Muscle layer of duodenum (tissue), 2 donors: Measurements from ENCODE around the gene LYZL1.

Experiments
- H3K27ac ChIP-seq: one replicate; pipeline ENCODE4 v1.7.0; 2013; ENCODE audit warnings: mild to moderate bottlenecking, low read length
- H3K27me3 ChIP-seq: one replicate; pipeline ENCODE4 v1.7.0; 2013; ENCODE audit warnings: low read depth, mild to moderate bottlenecking, control low read depth, low read length
- H3K36me3 ChIP-seq, 2 donors: one replicate each; pipeline ENCODE4 v1.7.0; 2013; ENCODE audit warnings: low read length in 2 of 2, control low read depth in 1 of 2, mild to moderate bottlenecking in 1 of 2; ENCODE audit not compliant: insufficient read depth in 2 of 2, control insufficient read depth in 1 of 2
- H3K4me1 ChIP-seq, 2 donors: one replicate each; pipeline ENCODE4 v1.7.0; 2013; ENCODE audit warnings: low read length in 2 of 2, mild to moderate bottlenecking in 2 of 2, control low read depth in 1 of 2, moderate library complexity in 1 of 2; ENCODE audit not compliant: insufficient read depth in 2 of 2, control insufficient read depth in 1 of 2
- H3K4me3 ChIP-seq, 2 donors: one replicate each; pipeline ENCODE4 v1.7.0; 2013; ENCODE audit warnings: low read length in 2 of 2, low read depth in 1 of 2, mild to moderate bottlenecking in 1 of 2
- H3K9me3 ChIP-seq, 2 donors: one replicate each; pipeline ENCODE4 v1.7.0; 2013; ENCODE audit warnings: low read length in 2 of 2, control low read depth in 1 of 2, mild to moderate bottlenecking in 1 of 2; ENCODE audit not compliant: control insufficient read depth in 1 of 2
- donor health status: healthy.

Gene LYZL1

GRCh38 chr10:29250066-29250465, 38.8 kb upstream of the LYZL1 start:
- Histone ChIP-seq H3K9me3 (no peaks in the 10 kb centered on the region), H3K27me3 (no peaks in the 10 kb centered on the region), H3K27ac (no peak overlapping the region), H3K36me3 (no peaks in the 10 kb centered on the region), H3K4me1 (no peaks in the 10 kb centered on the region), H3K4me3 (no peak overlapping the region)

GRCh38 chr10:29252811-29253689, 35.8 kb upstream of the LYZL1 start:
- Histone ChIP-seq H3K4me1 (peaks cover 0 to 19% of the 10 kb centered on the region in 2 donors), H3K27ac (no peak overlapping the region), H3K27me3 (no peaks in the 10 kb centered on the region), H3K9me3 (no peaks in the 10 kb centered on the region), H3K36me3 (no peaks in the 10 kb centered on the region), H3K4me3 (no peak overlapping the region)

- Histone ChIP-seq H3K36me3 (no peaks in the 10 kb centered on the region), H3K27me3 (no peaks in the 10 kb centered on the region), H3K4me1 (peaks cover 0 to 20% of the 10 kb centered on the region in 2 donors), H3K27ac (no peak overlapping the region), H3K4me3 (no peak overlapping the region), H3K9me3 (no peaks in the 10 kb centered on the region)
These were observed 35.2 kb upstream of the LYZL1 start for GRCh38 chr10:29253690-29254029.

- Histone ChIP-seq H3K27ac (no peak overlapping the region), H3K4me3 (no peak overlapping the region), H3K27me3 (no peaks in the 10 kb centered on the region), H3K4me1 (peaks cover 0 to 20% of the 10 kb centered on the region in 2 donors), H3K9me3 (no peaks in the 10 kb centered on the region), H3K36me3 (no peaks in the 10 kb centered on the region)
These were observed 34.5 kb upstream of the LYZL1 start for GRCh38 chr10:29254123-29255046.

- H3K36me3 ChIP-seq, result no peaks in the 10 kb centered on the region
- no peak overlapping the region for H3K4me3 ChIP-seq
- no peak overlapping the region for H3K27ac ChIP-seq
- H3K9me3 ChIP-seq, result no peaks in the 10 kb centered on the region
- peaks cover 0 to 20% of the 10 kb centered on the region in 2 donors for H3K4me1 ChIP-seq
- no peaks in the 10 kb centered on the region for H3K27me3 ChIP-seq
These were observed 33.8 kb upstream of the LYZL1 start for GRCh38 chr10:29255104-29255503.

- Histone ChIP-seq H3K27ac (no peak overlapping the region), H3K9me3 (no peaks in the 10 kb centered on the region), H3K4me1 (peaks cover 0 to 20% of the 10 kb centered on the region in 2 donors), H3K4me3 (no peak overlapping the region), H3K27me3 (no peaks in the 10 kb centered on the region), H3K36me3 (no peaks in the 10 kb centered on the region)
These were observed 32.9 kb upstream of the LYZL1 start for GRCh38 chr10:29256019-29256418.

GRCh38 chr10:29256586-29256985, 32.3 kb upstream of the LYZL1 start:
- H3K36me3 ChIP-seq, result no peaks in the 10 kb centered on the region
- H3K4me1 ChIP-seq, result peaks cover 0 to 20% of the 10 kb centered on the region in 2 donors
- H3K27ac ChIP-seq, result no peak overlapping the region
- H3K27me3 ChIP-seq, result no peaks in the 10 kb centered on the region
- H3K9me3 ChIP-seq, result no peaks in the 10 kb centered on the region
- no peak overlapping the region for H3K4me3 ChIP-seq

GRCh38 chr10:29257106-29257783, 31.6 kb upstream of the LYZL1 start:
- H3K27ac ChIP-seq, result no peak overlapping the region
- H3K4me3 ChIP-seq, result no peak overlapping the region
- no peaks in the 10 kb centered on the region for H3K9me3 ChIP-seq
- peaks cover 0 to 20% of the 10 kb centered on the region in 2 donors for H3K4me1 ChIP-seq
- no peaks in the 10 kb centered on the region for H3K36me3 ChIP-seq
- no peaks in the 10 kb centered on the region for H3K27me3 ChIP-seq

GRCh38 chr10:29257784-29258135, 31.1 kb upstream of the LYZL1 start:
- Histone ChIP-seq H3K9me3 (no peaks in the 10 kb centered on the region), H3K36me3 (no peaks in the 10 kb centered on the region), H3K27me3 (no peaks in the 10 kb centered on the region), H3K27ac (no peak overlapping the region), H3K4me1 (peaks cover 0 to 20% of the 10 kb centered on the region in 2 donors), H3K4me3 (no peak overlapping the region)

- Histone ChIP-seq H3K4me3 (no peak overlapping the region), H3K9me3 (no peaks in the 10 kb centered on the region), H3K36me3 (no peaks in the 10 kb centered on the region), H3K27me3 (no peaks in the 10 kb centered on the region), H3K27ac (no peak overlapping the region), H3K4me1 (peaks cover 0 to 20% of the 10 kb centered on the region in 2 donors)
These were observed 29.4 kb upstream of the LYZL1 start for GRCh38 chr10:29259498-29259897.

GRCh38 chr10:29263506-29263905, 25.4 kb upstream of the LYZL1 start:
- Histone ChIP-seq H3K4me3 (no peak overlapping the region), H3K4me1 (no peaks in the 10 kb centered on the region), H3K36me3 (no peaks in the 10 kb centered on the region), H3K27me3 (no peaks in the 10 kb centered on the region), H3K9me3 (no peaks in the 10 kb centered on the region), H3K27ac (no peak overlapping the region)
